ENCODE data around the gene SIRT2.
A peak's percentile ranks its signal among the peaks of the same experiment; 100 is the strongest.
"Not testable (repeated sequence)": the region's sequence is repeated elsewhere in the genome, so short reads cannot be mapped to it uniquely, and the experiment has no call there.

The SIRT2 gene

GRCh38 chr19:38898788-38899446 lies 501 bp downstream of the SIRT2 start:
- DNase-seq (ENCODE audit: low read depth in 2 of 2): no peak

GRCh38 chr19:38894968-38895367 lies 4.5 kb downstream of the SIRT2 start:
- DNase-seq (ENCODE audit: low read depth in 2 of 2): no peak

- DNase-seq (ENCODE audit: low read depth in 2 of 2): no peak
These were observed 6.1 kb downstream of the SIRT2 start for GRCh38 chr19:38893341-38893771.

GRCh38 chr19:38892841-38893240 lies 6.6 kb downstream of the SIRT2 start:
- no peak for DNase-seq (ENCODE audit: low read depth in 2 of 2)

- no peak for DNase-seq (ENCODE audit: low read depth in 2 of 2)
These were observed 7.6 kb downstream of the SIRT2 start for GRCh38 chr19:38891771-38892170.

- no peak for DNase-seq (ENCODE audit: low read depth in 2 of 2)
These were observed 8.7 kb downstream of the SIRT2 start for GRCh38 chr19:38890686-38891085.

- no peak for DNase-seq (ENCODE audit: low read depth in 2 of 2)
These were observed 9.6 kb downstream of the SIRT2 start for GRCh38 chr19:38889803-38890202.

- DNase-seq (ENCODE audit: low read depth in 2 of 2): no peak
These were observed 10.5 kb downstream of the SIRT2 start for GRCh38 chr19:38888876-38889275.

- DNase-seq (ENCODE audit: low read depth in 2 of 2): not testable (repeated sequence)
These were observed 14.7 kb downstream of the SIRT2 start for GRCh38 chr19:38884691-38885090.

DNA sequence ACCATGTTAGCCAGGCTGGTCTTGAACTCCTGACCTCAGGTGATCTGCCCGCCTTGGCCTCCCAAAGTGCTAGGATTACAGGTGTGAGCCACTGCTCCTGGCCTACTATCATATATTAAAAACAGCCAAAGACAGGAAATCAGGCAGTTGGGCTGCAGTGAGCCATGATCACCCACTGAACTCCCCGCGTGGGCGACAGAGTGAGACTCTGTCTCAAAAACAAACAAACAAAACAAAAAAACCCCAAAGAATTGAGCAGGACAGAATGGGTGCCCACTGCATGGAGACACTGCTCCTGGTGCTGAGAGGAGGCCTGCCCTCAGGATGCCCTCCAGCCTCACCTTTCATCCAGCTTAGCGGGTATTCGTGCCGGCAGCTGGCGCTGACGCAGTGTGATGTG lies 16.1 kb downstream of the SIRT2 start:
- no peak for DNase-seq (ENCODE audit: low read depth in 2 of 2)

- DNase-seq (ENCODE audit: low read depth in 2 of 2): no peak
These were observed 18.4 kb downstream of the SIRT2 start for GRCh38 chr19:38880882-38881609.

DNA sequence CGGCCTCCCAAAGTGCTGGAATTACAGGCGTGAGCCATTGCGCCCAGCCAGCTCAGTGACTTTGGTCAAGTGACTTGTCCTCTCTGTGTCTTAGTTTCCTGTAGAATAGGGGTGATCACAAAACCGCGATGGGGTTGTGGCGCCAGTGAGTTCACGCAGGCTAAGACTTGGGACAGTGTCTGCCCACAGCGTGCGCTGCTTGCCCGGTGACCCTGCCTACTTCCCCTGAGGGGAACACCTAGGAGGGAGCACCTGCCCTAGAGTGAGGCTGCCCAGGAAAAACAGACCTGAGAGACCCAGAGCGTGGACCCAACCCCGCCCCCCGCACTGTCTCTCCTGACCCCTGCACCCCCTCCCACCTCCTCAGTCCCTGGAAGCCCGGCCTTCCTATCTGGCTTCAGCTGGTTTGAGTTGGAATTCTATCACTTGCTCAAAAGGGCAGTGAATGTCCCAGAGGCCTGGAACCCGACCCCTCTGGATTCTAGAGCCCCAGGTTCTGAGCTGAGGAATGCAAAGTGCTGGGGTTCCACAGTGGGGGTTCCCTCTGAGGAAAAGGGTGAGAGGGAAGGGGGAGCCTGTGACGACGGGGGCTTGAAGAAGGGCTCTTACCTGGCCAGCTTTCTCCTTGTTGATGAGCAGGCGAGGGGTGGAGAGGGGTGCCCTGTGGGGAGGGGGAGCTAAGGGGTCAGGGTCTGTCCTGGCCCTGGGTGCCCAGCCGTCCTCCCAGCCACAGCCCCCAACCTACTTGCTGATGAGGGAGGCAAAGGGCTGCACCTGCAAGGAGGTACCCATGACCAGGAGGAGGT lies 19.1 kb downstream of the SIRT2 start:
- DNase-seq (ENCODE audit: low read depth in 2 of 2): no peak

DNA sequence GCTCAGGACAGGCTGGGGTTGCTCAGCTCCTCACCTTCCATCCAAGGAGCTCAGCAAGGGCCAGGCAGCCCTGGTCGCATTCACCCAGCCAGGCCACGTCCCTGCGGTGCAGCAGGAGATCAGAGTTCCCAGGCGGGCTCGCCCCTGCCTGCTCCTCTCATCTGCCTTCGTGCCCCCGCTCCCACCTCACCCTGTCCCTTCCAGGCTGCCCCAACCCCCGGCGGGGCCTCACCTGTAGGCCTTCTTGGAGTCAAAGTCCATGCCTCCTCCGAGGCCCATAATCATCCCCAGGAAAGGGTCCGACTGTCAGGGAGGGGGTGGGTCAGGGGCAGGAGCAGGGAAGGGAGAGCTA lies 20.0 kb downstream of the SIRT2 start:
- no peak for DNase-seq (ENCODE audit: low read depth in 2 of 2)

- no peak for DNase-seq (ENCODE audit: low read depth in 2 of 2)
These were observed 20.6 kb downstream of the SIRT2 start for GRCh38 chr19:38878575-38879399.

DNA sequence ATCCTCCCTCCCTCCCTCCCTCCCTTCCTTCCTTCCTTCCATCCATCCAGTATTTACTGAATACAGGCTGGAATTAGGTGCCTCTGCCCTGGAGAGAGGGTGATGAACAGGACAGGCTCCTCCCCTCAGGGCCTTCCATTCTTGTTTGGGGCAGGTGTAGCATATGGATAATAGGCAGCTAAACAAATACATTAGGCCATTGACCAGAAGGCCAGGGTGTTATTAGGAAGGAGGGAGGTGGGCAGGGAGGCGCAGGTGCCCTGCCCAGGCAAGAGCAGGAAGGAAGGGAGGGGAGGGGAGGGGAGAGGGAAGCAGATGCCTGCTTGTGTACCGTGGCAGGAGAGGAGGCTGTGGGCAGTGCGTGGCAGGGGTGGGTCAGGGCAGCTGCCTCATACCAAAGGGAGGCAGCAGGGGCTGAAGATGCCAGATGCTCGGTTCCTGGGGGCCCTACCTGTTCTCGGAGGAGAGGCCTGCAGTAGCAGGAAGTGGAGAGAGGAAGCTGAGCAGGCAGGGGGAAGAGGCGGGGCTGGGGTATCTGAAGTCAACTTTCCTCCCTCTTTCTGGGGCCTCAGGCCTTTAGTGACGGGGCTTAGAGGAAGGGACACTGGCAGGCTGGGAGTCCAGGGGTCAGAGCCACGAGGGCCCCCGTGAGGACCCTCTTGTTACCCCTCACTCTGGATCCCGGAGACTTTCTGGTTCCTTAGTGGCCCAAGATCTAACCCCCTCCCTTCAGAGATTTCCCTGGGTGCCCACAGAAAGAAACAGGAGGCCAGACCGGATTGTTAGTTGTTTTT lies 21.4 kb downstream of the SIRT2 start, which contains the start of gene RINL:
Gene RINL, minus strand, starts transcription at position 495 of the 794 bp plus-strand sequence. CDS start 1,533 bp downstream, outside the sequence.
- DNase-seq (ENCODE audit: low read depth in 2 of 2): peak in 1 of 2 donors; percentile 56

- no peak for DNase-seq (ENCODE audit: low read depth in 2 of 2)
These were observed 23.6 kb downstream of the SIRT2 start for GRCh38 chr19:38875656-38876395.

GRCh38 chr19:38873400-38873799 lies 26.0 kb downstream of the SIRT2 start:
- DNase-seq (ENCODE audit: low read depth in 2 of 2): not testable (repeated sequence)

- DNase-seq (ENCODE audit: low read depth in 2 of 2): no peak
These were observed 28.8 kb downstream of the SIRT2 start for GRCh38 chr19:38870612-38871011.

DNA sequence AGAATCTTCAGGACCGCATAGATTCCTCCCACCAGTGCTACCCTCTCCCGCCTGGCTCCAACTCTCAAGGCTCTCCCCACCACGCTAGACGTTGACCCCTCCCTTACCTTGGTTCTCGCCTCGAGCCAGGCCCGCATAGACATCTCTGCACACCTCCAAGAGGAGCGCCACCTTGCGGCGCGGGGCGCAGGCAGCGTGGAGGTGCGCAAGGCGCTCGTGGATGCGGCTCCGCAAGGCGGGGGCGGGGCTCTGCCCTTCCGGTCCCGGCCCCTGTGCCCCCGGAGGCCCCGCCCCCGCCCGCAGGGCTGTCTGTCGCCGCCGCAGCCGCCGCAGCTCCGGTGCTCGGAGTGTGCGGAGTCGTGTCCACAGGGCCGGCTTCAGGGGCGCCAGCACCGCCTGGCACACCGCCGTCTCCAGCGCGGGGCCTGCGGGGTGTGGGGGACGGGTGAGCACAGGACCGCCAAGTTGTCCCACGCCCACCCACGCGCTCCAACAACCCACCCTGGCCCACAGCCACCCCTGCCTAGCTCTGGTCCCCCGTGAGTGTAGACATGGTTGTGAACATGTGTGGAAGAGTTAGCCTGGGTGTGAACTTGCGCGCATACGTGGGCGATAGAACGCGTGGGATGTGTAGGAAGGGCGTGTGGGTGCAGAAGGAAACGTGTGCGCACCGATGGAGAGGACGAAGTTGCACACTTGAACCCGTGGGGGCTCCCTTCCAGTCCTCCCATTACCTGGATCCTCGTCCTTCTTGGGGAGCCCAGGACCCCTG lies 29.4 kb downstream of the SIRT2 start:
- DNase-seq (ENCODE audit: low read depth in 2 of 2): peak; percentile 84 to 92

All from stimulated activated CD8-positive, alpha-beta memory T cell treated with anti-CD3 and anti-CD28 coated beads, Interleukin-7, amount 100 ng/mL, for 4 hours (primary cell).